CD4-positive, alpha-beta T cell treated with Interleukin-21 for 1 hour (primary cell): Measurements from ENCODE around the gene UBE2J1.
A peak's percentile ranks its signal among the peaks of the same experiment; 100 is the strongest.

ENCODE experiments used
- DNase-seq: peaks from one replicate; pipeline ENCODE4 v3.0.0-alpha.2; 2020

Gene UBE2J1

GRCh38 chr6:89361171-89361570, 8.6 kb upstream of the UBE2J1 start:
- no peak for DNase-seq

- no peak for DNase-seq
Measured at GRCh38 chr6:89360415-89360999, 8.0 kb upstream of the UBE2J1 start.

GRCh38 chr6:89359561-89359960, 7.0 kb upstream of the UBE2J1 start:
- no peak for DNase-seq

- peak; percentile 28 for DNase-seq
Measured at GRCh38 chr6:89357390-89357789, 4.9 kb upstream of the UBE2J1 start.

- DNase-seq: no peak
Measured at GRCh38 chr6:89356642-89357170, 4.2 kb upstream of the UBE2J1 start.

- no peak for DNase-seq
Measured at GRCh38 chr6:89355511-89356194, 3.1 kb upstream of the UBE2J1 start.

- no peak for DNase-seq
Measured at GRCh38 chr6:89353702-89354392, 1.3 kb upstream of the UBE2J1 start.

- no peak for DNase-seq
Measured at GRCh38 chr6:89353118-89353556, 615 bp upstream of the UBE2J1 start.

- no peak for DNase-seq
Measured at GRCh38 chr6:89351671-89352277, 748 bp downstream of the UBE2J1 start.

- peak; percentile 47 for DNase-seq
Measured at GRCh38 chr6:89350281-89350966, 2.1 kb downstream of the UBE2J1 start.

GRCh38 chr6:89348372-89348771, 4.2 kb downstream of the UBE2J1 start:
- no peak for DNase-seq

GRCh38 chr6:89347825-89348224, 4.7 kb downstream of the UBE2J1 start:
- DNase-seq: no peak

- DNase-seq: no peak
Measured at GRCh38 chr6:89346433-89346832, 6.1 kb downstream of the UBE2J1 start.

GRCh38 chr6:89339565-89339964, 13.0 kb downstream of the UBE2J1 start:
- DNase-seq: no peak

GRCh38 chr6:89335164-89335563, 17.4 kb downstream of the UBE2J1 start:
- no peak for DNase-seq

- DNase-seq: no peak
Measured at GRCh38 chr6:89330910-89331309, 21.6 kb downstream of the UBE2J1 start.

GRCh38 chr6:89328976-89329375, 23.5 kb downstream of the UBE2J1 start:
- DNase-seq: no peak

GRCh38 chr6:89324304-89324703, 28.2 kb downstream of the UBE2J1 start:
- DNase-seq: no peak

GRCh38 chr6:89323511-89323971, 29.0 kb downstream of the UBE2J1 start:
- DNase-seq: no peak

GRCh38 chr6:89321131-89321970, 31.2 kb downstream of the UBE2J1 start:
- no peak for DNase-seq

GRCh38 chr6:89320012-89320559, 32.4 kb downstream of the UBE2J1 start:
- DNase-seq: no peak

GRCh38 chr6:89317067-89317466, 35.5 kb downstream of the UBE2J1 start:
- no peak for DNase-seq
